Osteoblast (primary cell): ENCODE measurements around the gene METTL22. TPM values are rescaled to one million over a fixed set of nuclear protein-coding genes. Genes with fewer than 3 reads are reported as not detected.
A peak's percentile ranks its signal among the peaks of the same experiment; 100 is the strongest.

ENCODE experiments used
- DNase-seq: peaks from one replicate; pipeline ENCODE4 v3.0.0; 2011; ENCODE audit warnings: low spot score, mixed read lengths; ENCODE audit not compliant: insufficient read length; ENCODE audit errors: missing footprints
- H2AFZ ChIP-seq: 2 replicates; pipeline ENCODE4 v1.6.0; 2011; ENCODE audit warnings: mild to moderate bottlenecking, low read length
- H3K27ac ChIP-seq: 2 replicates; pipeline ENCODE4 v1.5.1; 2011; ENCODE audit warnings: mild to moderate bottlenecking, low read depth, low read length, moderate library complexity
- H3K27me3 ChIP-seq: 2 replicates; pipeline ENCODE4 v1.6.0; 2012; ENCODE audit warnings: mild to moderate bottlenecking, control low read depth, inconsistent platforms, low read length, moderate library complexity; ENCODE audit not compliant: insufficient read depth
- H3K36me3 ChIP-seq: 2 replicates; pipeline ENCODE4 v1.5.1; 2011; ENCODE audit warnings: mild to moderate bottlenecking, low read length, control low read depth, moderate library complexity; ENCODE audit not compliant: insufficient read depth
- H3K4me1 ChIP-seq: 2 replicates; pipeline ENCODE4 v1.5.1; 2011; ENCODE audit warnings: mild to moderate bottlenecking, low read length, control low read depth, moderate library complexity; ENCODE audit not compliant: insufficient read depth
- H3K4me2 ChIP-seq: 2 replicates; pipeline ENCODE4 v1.6.0; 2011; ENCODE audit warnings: mild to moderate bottlenecking, low read length; ENCODE audit not compliant: insufficient read depth
- H3K4me3 ChIP-seq: fragments of 200-600 bp; sonication (generic); 3 replicates; pipeline ENCODE4 v1.5.1; 2012; ENCODE audit warnings: mild to moderate bottlenecking, low read length, inconsistent platforms; ENCODE audit not compliant: insufficient read depth
- H3K79me2 ChIP-seq: 2 replicates; pipeline ENCODE4 v1.6.0; 2012; ENCODE audit warnings: mild to moderate bottlenecking, low read length, control low read depth, inconsistent platforms; ENCODE audit not compliant: insufficient read depth
- H3K9me3 ChIP-seq: 2 replicates; pipeline ENCODE4 v1.5.1; 2011; ENCODE audit warnings: low read depth, low read length, control low read depth
- H4K20me1 ChIP-seq: 2 replicates; pipeline ENCODE4 v1.6.0; 2012; ENCODE audit warnings: mild to moderate bottlenecking, low read length, control low read depth; ENCODE audit not compliant: insufficient read depth
- CTCF ChIP-seq: IDR thresholded peaks from 2 replicates; pipeline ENCODE4 v1.5.1; 2011; ENCODE audit warnings: mild to moderate bottlenecking, low read depth, low read length, moderate library complexity; ENCODE audit errors: extremely low read depth
- total RNA-seq: library from RNA; depleted of rRNA; stranded (reverse); fragments of >200 nt; gene quantifications from 2 replicates; pipeline ENCODE4 v1.2.3, GENCODE V29; 2012

The METTL22 gene
- total RNA-seq, 1 donor, result 46.0 TPM

- H4K20me1 ChIP-seq, result peaks cover 4% of the 10 kb centered on the region
- DNase-seq, result no peak
- no peaks in the 10 kb centered on the region for H3K36me3 ChIP-seq
- H3K27ac ChIP-seq, result peak overlapping the region; percentile 23
- H3K27me3 ChIP-seq, result no peaks in the 10 kb centered on the region
- no peaks in the 10 kb centered on the region for H3K79me2 ChIP-seq
- no peak overlapping the region for H3K4me3 ChIP-seq
- no peak overlapping the region for H2AFZ ChIP-seq
- no peaks in the 10 kb centered on the region for H3K9me3 ChIP-seq
- no peak for TF ChIP-seq CTCF
- no peak overlapping the region for H3K4me2 ChIP-seq
- peaks cover 27% of the 10 kb centered on the region for H3K4me1 ChIP-seq
These were observed 55.4 kb downstream of the METTL22 start for GRCh38 chr16:8676737-8677375.

DNA sequence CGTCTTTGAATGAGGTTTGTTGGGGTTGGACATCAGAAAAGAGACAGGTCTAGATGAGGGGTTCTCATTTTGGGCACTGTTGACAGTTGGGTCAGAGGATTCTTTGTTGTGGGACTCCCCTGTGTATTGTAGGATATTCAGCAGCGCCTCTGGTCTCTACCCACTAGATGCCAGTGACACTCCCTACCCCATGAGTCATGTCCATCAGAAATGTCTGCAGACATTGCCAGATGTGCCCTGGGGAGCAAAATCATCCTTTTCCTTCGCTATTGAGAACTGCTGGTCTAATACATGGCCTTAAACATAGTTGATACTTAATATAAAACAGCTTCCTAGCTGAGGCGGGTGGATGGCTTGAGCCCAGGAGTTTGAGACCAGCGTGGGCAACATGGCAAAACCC is 56.0 kb downstream of the METTL22 start:
- H3K27me3 ChIP-seq, result no peaks in the 10 kb centered on the region
- DNase-seq, result peak; percentile 86
- no peak for TF ChIP-seq CTCF

DNA sequence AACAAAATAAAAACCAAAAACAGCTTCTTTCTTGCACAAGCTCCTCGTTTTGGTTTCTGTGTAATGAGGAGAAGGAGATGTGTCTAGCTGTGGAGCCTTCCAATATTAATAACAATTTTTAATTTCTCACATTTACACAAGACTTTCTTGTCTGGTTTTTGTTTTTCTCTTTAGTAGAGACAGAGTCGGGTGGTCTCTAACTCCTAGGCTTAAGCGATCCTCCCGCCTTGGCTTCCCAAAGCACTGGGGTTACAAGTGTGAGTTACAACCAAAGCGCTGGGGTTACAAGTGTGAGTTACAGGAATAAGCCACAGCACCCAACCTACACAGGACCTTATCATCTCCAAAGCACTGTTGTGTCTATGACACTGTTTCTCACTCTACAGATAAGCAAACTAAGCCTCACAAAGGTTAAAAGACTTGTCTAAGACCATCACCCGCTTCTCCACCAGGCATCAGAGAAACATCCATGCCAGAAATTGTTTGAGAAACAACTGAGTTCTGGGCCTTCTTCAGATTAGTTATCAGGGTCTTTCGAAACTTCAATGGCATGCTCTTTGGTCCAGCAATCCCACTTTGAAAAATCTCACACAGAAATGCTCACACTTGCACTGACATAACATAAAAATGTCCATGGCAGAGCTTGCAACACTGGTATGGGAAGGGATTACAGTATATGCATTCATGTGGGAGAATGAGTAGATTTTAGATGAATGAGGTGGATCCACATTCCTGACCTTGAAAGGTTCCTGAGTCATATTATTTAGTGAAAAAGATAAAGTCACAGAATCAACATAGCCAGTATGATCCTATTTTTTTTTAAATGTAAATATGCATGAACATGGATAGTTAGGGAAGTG is 56.8 kb downstream of the METTL22 start:
- H3K4me3 ChIP-seq, result no peak overlapping the region
- no peaks in the 10 kb centered on the region for H3K36me3 ChIP-seq
- TF ChIP-seq CTCF, result no peak
- peak; percentile 80 for DNase-seq
- no peaks in the 10 kb centered on the region for H3K27me3 ChIP-seq
- H2AFZ ChIP-seq, result no peak overlapping the region
- H3K9me3 ChIP-seq, result no peaks in the 10 kb centered on the region
- H4K20me1 ChIP-seq, result peaks cover 4% of the 10 kb centered on the region
- peaks cover 27% of the 10 kb centered on the region for H3K4me1 ChIP-seq
- no peaks in the 10 kb centered on the region for H3K79me2 ChIP-seq
- H3K27ac ChIP-seq, result peak overlapping the region; percentile 74
- H3K4me2 ChIP-seq, result peak overlapping the region; percentile 44

More for the DNA sequence above, 56.0 kb downstream of the METTL22 start:
- peaks cover 27% of the 10 kb centered on the region for H3K4me1 ChIP-seq
- H3K27ac ChIP-seq, result peak overlapping the region; percentile 23
- H3K36me3 ChIP-seq, result no peaks in the 10 kb centered on the region
- H3K9me3 ChIP-seq, result no peaks in the 10 kb centered on the region
- no peak overlapping the region for H3K4me3 ChIP-seq
- H3K79me2 ChIP-seq, result no peaks in the 10 kb centered on the region
- no peak overlapping the region for H2AFZ ChIP-seq
- H4K20me1 ChIP-seq, result peaks cover 4% of the 10 kb centered on the region
- peak overlapping the region; percentile 48 for H3K4me2 ChIP-seq

GRCh38 chr16:8679151-8679550 is 57.7 kb downstream of the METTL22 start:
- no peak overlapping the region for H3K4me2 ChIP-seq
- H3K79me2 ChIP-seq, result no peaks in the 10 kb centered on the region
- H4K20me1 ChIP-seq, result peaks cover 4% of the 10 kb centered on the region
- TF ChIP-seq CTCF, result no peak
- H3K36me3 ChIP-seq, result no peaks in the 10 kb centered on the region
- peaks cover 23% of the 10 kb centered on the region for H3K4me1 ChIP-seq
- H3K27me3 ChIP-seq, result no peaks in the 10 kb centered on the region
- H3K4me3 ChIP-seq, result no peak overlapping the region
- no peak overlapping the region for H3K27ac ChIP-seq
- H2AFZ ChIP-seq, result no peak overlapping the region
- DNase-seq, result no peak
- no peaks in the 10 kb centered on the region for H3K9me3 ChIP-seq
